22Rv1 (cell line): ENCODE results near the gene COX7A2.

Source experiments
- H3K27ac ChIP-seq: fragments of 450-650 bp; 2 replicates; pipeline ENCODE4 v1.5.1; 2017
- CTCF ChIP-seq: fragments of 450-650 bp; IDR thresholded peaks from 2 replicates; pipeline ENCODE4 v1.5.1; 2017; ENCODE audit warnings: mild to moderate bottlenecking
- ZFX ChIP-seq: fragments of 450-650 bp; IDR thresholded peaks from 2 replicates; pipeline ENCODE4 v1.6.1; 2017; ENCODE audit warnings: antibody characterized with exemption, borderline replicate concordance

The COX7A2 gene

GRCh38 chr6:75210885-75211739 lies 32.5 kb downstream of the COX7A2 start:
- H3K27ac ChIP-seq, result no peak overlapping the region
- TF ChIP-seq ZFX, result no peak
- peak; percentile 88 for TF ChIP-seq CTCF

- H3K27ac ChIP-seq, result no peak overlapping the region
- peak; percentile 65 for TF ChIP-seq CTCF
- TF ChIP-seq ZFX, result no peak
Measured at GRCh38 chr6:75209184-75209723, 34.3 kb downstream of the COX7A2 start.

- TF ChIP-seq CTCF, result peak; percentile 86
- TF ChIP-seq ZFX, result no peak
- H3K27ac ChIP-seq, result no peak overlapping the region
Measured at GRCh38 chr6:75208298-75209183, 35.1 kb downstream of the COX7A2 start.

GRCh38 chr6:75206576-75207342 lies 36.8 kb downstream of the COX7A2 start:
- TF ChIP-seq CTCF (no peak), ZFX (no peak)
- no peak overlapping the region for H3K27ac ChIP-seq

- H3K27ac ChIP-seq, result no peak within 1 kb of the TSS; the same call in 1 of the 2 replicates
- TF ChIP-seq CTCF (peak; percentile 27; the same call in 1 of the 2 replicates), ZFX (no peak)
Measured at GRCh38 chr6:75205776-75206575, 37.6 kb downstream of the COX7A2 start, which contains the start of gene COL12A1. TSS of gene COL12A1 (minus strand) at chr6:75206053. CDS start at chr6:75202792, 3,261 bp downstream.
